GM15510 (cell line): ENCODE data around the gene GABRB3.

Source experiments
- POLR2A ChIP-seq: IDR thresholded peaks from 3 replicates; pipeline ENCODE4 v1.6.1; 2011; ENCODE audit warnings: borderline replicate concordance; ENCODE audit not compliant: insufficient read length; ENCODE audit errors: extremely low read depth

GABRB3 gene

GRCh38 chr15:26667222-26667988 is 105.5 kb downstream of the GABRB3 start:
- TF ChIP-seq POLR2A, result no peak

DNA sequence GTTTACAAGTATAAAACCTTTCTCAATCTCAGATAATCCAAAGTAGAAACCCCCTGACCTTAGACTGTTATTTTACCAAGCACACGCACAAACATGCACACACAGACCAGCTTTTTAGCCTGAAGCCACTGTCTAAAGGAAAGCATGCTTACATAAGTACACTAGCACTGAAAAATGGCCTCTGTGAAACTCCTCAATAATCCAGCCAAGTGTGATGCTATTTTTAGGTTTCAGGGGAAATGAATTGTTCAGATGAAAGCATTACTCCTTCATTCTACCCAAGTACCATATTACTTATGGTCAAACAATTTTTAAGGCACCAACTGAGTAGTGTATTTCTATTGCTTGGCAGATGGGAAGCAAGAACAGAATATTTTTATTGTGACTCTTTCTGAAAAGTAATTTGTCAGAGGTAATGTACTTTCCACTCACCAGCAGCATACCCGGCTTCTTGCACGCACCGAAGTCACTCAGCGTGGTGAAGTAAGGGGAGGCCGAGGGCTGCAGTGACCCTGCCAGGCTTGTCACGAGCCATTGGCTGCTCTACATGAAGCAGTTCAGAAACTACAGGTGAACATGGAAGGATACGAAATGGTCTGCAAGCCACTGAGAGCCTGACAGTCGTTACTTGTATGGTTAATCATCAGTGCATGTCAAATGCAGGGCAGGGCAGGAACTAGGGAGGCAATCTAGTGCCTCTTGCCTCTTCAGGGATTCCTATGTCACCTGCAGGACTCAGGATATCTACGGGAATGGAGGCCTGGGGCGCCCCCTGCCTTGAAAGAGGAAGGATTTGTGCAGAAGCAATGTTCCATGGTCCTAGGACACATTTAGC is 106.7 kb downstream of the GABRB3 start:
- TF ChIP-seq POLR2A, result no peak

DNA sequence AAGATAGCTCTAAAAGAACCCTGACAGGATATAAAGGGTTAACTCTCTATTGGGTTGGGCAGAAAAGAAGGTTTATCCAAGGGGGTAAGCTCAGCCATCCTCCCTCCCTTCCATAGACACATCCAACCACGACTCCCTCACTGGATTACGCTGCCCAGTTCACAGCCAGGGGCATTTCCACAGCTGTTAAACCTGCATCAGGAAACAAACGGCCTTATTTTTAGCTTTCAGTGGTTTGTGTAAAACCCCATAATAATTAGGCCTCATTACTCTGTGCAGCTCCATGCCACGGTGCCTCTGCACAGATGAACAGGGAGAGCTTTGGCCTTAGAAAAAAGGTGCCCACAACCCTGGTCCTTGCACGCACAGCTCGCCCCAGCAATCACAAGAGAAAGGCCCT is 110.6 kb downstream of the GABRB3 start:
- no peak for TF ChIP-seq POLR2A

DNA sequence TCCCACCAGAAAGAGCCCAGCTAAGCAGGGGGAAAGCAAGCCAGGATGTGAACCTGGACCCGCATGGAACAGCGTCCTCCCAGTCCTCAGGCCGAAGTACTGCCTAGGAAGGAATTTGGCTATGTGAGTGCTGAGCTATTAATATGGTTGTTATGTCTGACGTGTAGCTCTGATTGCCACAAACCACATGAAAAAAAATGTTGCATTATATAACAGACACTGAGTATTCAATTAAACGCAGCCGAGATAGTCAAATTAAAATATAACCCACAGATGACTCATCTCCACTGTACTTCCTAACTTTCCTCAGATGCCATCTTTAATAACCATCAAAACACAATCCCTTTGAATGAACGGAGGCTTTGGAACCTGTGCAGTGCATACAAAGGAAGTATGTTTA is 111.1 kb downstream of the GABRB3 start:
- TF ChIP-seq POLR2A, result no peak

DNA sequence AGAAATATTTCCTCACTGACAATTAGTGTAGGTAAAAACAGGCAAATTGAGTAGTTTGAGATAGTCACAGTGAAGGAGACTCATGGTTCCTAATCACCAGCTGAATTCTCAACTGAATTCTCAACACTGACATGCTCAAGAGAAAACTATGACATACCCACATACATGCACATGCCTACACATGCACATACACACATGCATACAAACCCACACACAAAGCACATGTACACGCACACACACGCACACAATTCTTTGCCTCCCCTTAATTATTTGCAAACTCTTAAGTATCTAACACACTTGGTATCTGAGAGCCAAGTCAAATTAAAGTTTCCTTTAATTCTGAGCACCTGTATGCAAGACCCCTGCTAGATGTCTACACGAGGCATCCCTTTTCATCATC is 111.8 kb downstream of the GABRB3 start:
- TF ChIP-seq POLR2A, result no peak

DNA sequence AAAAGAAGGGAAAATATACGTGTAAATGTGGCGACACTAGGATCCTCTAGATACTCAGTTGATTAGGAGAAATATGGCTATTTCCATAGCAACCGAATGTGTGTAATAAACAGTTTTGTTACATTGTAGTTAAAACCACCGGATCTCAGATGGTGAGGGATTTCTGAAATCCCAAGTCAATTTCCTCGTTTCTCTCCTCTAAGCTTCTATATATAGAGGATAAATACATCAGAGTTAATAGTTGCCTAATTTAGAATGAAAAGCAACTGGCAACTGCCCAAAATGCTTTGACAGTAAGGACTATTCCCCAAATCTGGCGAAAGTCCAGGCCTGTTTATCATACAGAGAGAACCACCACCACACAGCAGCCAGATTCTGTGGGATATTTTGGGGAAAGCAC is 112.6 kb downstream of the GABRB3 start:
- no peak for TF ChIP-seq POLR2A

DNA sequence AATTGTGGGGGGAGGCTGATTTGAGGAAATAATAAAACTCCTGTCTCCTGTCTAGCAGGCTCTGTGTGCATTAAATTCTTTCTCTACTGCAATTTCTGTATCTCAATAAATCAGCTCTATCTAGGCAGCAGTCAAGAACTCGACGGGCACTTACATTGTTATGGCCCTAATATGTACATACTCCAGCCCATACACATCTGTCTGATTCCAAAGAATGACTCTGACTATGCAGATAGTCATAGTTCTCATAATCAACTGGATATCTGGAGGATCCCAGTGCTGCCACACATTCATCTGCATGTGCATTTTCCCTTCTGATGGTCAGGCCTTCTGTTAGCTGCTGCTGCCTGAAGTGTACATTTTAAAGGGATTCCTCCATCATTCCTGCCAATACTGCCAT is 114.6 kb downstream of the GABRB3 start:
- no peak for TF ChIP-seq POLR2A

- TF ChIP-seq POLR2A, result no peak
Measured at GRCh38 chr15:26656080-26656479, 116.8 kb downstream of the GABRB3 start.

DNA sequence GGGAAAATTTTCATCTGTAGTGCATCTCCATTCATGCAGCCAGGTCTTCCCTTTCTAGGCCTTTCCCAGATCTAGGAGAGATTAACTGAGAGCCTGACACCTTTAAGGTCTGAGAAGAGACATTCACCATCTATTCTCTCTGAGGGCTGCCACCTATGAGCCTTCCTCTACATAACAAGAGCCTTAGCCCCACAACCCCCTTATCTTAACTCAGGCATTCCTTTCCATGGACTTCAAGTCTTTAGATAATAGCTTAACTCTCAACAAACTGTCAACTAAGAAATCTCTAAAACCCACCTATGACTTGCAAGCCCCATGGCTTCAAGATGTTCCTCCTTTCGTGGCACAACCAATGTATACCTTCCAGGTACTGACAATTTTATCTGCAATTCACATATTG is 121.0 kb downstream of the GABRB3 start:
- TF ChIP-seq POLR2A, result no peak

DNA sequence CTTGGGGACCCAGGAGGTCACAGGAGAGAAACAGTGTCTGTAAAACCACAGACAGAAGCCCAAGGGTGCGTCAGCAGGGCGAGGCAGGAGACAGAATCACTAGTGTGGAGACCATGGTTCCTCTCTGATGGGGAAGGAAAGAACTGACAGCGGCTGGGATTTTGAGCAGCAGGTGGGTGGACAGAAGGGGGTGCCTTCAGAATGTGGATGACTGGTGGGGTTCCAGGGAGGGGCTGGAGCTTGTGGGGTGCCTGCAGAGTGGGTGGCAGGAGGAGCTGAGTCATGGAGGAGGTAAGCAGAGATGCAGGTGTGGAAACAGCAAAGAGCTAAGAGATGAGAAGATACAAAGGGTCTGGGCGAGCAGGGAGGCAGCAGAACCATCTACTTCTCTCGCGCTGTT is 124.2 kb downstream of the GABRB3 start:
- no peak for TF ChIP-seq POLR2A

DNA sequence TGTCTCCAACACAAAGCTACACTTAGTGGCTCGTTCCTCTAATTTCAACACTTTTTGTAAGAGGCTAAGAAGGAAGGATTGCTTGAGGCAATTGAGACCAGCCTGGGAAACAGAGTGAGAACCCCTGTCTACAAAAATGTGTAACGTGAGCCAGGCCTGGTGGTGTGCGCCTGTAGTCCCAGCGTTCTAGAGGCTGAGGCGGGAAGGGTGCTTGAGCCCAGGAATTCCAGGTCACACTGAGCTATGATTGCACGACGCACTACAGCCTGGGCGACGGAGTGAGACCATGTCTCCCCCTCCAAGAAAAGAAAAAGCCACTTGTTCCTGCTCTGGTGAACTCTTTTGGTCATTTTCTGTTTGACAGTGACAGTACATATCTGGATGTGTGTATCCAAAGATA is 127.9 kb downstream of the GABRB3 start:
- TF ChIP-seq POLR2A, result no peak

GRCh38 chr15:26641144-26641543 is 131.7 kb downstream of the GABRB3 start:
- no peak for TF ChIP-seq POLR2A

GRCh38 chr15:26640601-26641000 is 132.3 kb downstream of the GABRB3 start:
- TF ChIP-seq POLR2A, result no peak

DNA sequence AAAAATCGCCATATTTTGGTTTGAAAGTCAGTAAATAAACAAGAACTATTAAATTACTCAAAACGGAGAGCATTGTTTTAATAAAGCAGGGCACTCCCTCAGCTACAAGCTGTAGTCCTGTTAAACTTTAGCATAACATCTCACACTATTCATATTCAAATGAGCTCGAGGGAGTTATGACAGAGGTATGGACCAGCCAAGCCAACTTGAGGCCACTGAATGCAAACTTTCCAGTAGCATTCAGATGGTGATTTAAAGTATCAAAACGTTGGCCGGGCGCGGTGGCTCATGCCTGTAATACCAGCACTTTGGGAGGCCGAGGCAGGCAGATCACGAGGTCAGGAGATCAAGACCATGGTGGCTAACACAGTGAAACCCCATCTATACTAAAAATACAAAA is 132.9 kb downstream of the GABRB3 start:
- no peak for TF ChIP-seq POLR2A

- TF ChIP-seq POLR2A, result no peak
Measured at GRCh38 chr15:26635614-26636013, 137.3 kb downstream of the GABRB3 start.

DNA sequence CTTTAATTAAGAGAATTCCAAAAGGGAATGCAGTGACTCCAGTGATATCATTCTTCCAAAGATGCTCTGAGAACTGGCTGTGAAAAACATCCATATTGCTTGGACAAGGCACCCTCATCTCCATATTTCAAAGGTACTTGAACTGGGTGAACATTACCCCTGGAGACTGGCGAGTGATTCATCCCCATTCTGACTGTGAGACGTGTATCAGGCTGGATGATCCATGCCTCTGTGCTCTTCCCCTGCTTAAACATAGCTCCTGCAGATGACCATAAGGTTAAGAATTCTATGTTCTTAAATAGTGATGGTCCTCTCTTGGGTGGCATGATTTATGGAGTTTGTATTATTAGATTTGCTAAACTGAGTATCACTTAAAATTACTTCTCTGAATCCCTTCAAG is 137.8 kb downstream of the GABRB3 start:
- no peak for TF ChIP-seq POLR2A
